ENCODE data around the gene ARL2.

The ARL2 gene

DNA sequence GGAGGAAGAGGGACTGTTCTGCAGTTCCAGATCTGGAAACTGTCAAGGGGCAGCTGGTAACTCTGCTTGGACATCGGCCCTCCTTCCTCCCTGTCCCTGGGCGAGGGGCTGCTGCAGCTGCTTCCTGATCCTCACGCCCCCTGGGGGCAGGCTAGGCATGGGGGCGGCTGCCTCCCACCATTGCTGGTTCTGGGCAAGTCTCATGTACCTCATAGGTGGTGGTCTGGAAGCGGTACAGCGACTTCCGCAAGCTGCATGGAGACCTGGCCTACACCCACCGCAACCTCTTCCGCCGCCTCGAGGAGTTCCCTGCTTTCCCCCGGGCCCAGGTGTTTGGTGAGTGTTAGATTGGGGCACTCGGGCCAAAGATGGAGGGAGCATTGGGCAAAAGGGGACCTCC, 18.3 kb downstream of the ARL2 start:
- no peak overlapping the region for H3K9ac ChIP-seq (ENCODE audit: low read length)

DNA sequence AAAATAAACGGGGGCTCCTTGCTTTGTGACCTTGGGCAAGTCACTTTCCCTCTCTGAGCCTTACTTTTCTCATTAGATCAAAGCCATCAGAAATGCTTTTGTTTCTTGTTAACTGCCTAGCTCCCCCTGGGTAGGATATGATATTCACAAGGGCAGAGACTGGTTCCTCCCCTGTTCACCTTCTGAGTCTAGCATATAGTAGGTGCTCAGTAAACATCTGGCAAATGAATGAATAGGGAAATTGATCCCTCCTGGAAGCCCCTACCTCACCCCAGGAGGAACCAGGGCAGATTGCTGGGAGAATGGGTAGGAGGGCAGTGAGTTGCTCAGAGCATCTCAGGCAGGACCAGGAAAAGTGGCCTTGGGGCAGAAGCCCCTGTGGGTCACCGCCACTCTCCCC, 20.5 kb downstream of the ARL2 start:
- no peak overlapping the region for H3K27ac ChIP-seq (ENCODE audit: low read length)
- H3K4me3 ChIP-seq (ENCODE audit: low read length) = no peak overlapping the region
- H3K36me3 ChIP-seq (ENCODE audit: control insufficient read depth, low read depth, low read length) = peaks cover 3% of the 10 kb centered on the region
- H3K9ac ChIP-seq (ENCODE audit: low read length) = no peak overlapping the region
- no peaks in the 10 kb centered on the region for H3K9me3 ChIP-seq (ENCODE audit: control insufficient read depth, low read depth, low read length)
- no peaks in the 10 kb centered on the region for H3K27me3 ChIP-seq (ENCODE audit: control insufficient read depth, insufficient read depth, low read length)
- H3K4me1 ChIP-seq (ENCODE audit: control insufficient read depth, low read depth, low read length) = no peaks in the 10 kb centered on the region

More for the DNA sequence above, 18.3 kb downstream of the ARL2 start:
- H3K27ac ChIP-seq (ENCODE audit: low read length) = no peak overlapping the region
- no peak overlapping the region for H3K4me3 ChIP-seq (ENCODE audit: low read length)
- no peaks in the 10 kb centered on the region for H3K36me3 ChIP-seq (ENCODE audit: control insufficient read depth, low read depth, low read length)
- no peaks in the 10 kb centered on the region for H3K27me3 ChIP-seq (ENCODE audit: control insufficient read depth, insufficient read depth, low read length)
- no peaks in the 10 kb centered on the region for H3K4me1 ChIP-seq (ENCODE audit: control insufficient read depth, low read depth, low read length)
- no peaks in the 10 kb centered on the region for H3K9me3 ChIP-seq (ENCODE audit: control insufficient read depth, low read depth, low read length)

DNA sequence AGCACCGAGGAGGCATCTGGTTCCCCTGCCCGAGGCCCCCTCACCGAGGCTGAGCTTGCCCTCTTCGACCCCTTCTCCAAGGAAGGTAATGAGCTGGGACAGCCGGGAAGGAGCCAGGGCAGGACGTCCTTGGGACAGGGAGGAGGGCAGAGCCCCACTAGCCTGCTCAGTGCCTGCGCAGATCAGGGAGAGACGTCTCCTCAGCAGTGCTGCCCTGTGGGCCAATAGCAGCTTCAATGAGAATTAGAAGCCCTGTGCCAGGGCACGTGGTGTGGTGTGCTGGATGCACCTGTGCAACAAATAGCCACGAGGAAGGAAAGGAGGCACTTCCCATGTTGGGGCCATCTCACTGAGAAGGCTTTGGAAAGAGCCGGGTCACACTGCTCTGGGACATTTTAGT, 21.6 kb downstream of the ARL2 start:
- no peak overlapping the region for H3K9ac ChIP-seq (ENCODE audit: low read length)
- peaks cover 3% of the 10 kb centered on the region for H3K36me3 ChIP-seq (ENCODE audit: control insufficient read depth, low read depth, low read length)
- no peaks in the 10 kb centered on the region for H3K27me3 ChIP-seq (ENCODE audit: control insufficient read depth, insufficient read depth, low read length)
- H3K9me3 ChIP-seq (ENCODE audit: control insufficient read depth, low read depth, low read length) = no peaks in the 10 kb centered on the region
- peaks cover 3% of the 10 kb centered on the region for H3K4me1 ChIP-seq (ENCODE audit: control insufficient read depth, low read depth, low read length)
- no peak overlapping the region for H3K27ac ChIP-seq (ENCODE audit: low read length)
- no peak overlapping the region for H3K4me3 ChIP-seq (ENCODE audit: low read length)

DNA sequence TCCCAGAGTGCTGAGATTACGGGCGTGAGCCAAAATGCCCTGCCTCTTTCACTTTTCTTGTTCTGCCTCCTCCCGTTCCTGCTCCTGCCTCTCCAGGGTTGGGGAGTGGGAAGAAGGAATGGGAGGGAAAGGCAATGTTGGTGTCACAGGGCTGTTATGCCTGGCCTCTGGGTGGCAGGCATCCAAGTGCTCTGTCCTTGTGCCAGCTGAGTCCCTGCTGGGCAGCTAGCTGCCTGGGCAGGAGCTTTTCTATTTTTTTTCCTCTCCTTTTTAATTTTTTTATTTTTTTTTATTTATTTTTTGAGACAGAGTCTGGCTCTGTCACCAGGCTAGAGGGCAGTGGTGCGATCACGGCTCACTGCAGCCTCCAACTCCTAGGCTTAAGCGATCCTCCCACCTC, 23.0 kb downstream of the ARL2 start:
- Histone ChIP-seq H3K4me1 (ENCODE audit: control insufficient read depth, low read depth, low read length) (peaks cover 3% of the 10 kb centered on the region), H3K4me3 (ENCODE audit: low read length) (no peak overlapping the region), H3K9ac (ENCODE audit: low read length) (no peak overlapping the region), H3K9me3 (ENCODE audit: control insufficient read depth, low read depth, low read length) (no peaks in the 10 kb centered on the region), H3K27ac (ENCODE audit: low read length) (no peak overlapping the region), H3K27me3 (ENCODE audit: control insufficient read depth, insufficient read depth, low read length) (no peaks in the 10 kb centered on the region), H3K36me3 (ENCODE audit: control insufficient read depth, low read depth, low read length) (peaks cover 3% of the 10 kb centered on the region)

DNA sequence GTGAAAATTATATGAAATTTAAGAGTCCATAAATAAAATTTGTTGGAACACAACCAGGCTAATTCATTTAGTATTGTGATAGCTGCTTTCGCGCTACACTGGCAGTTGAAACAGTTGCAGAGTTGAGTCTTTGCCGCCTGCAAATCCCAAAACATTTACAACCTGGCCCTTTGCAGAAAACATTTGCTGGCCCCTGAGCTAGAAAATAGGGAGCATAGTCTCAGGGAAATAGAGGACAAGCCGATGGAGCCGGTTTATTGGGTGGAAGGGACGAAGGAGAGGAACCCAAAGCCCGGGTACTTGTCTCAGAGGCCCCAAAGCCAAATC, 26.5 kb downstream of the ARL2 start:
- Histone ChIP-seq H3K27me3 (ENCODE audit: control insufficient read depth, insufficient read depth, low read length) (no peaks in the 10 kb centered on the region), H3K9me3 (ENCODE audit: control insufficient read depth, low read depth, low read length) (no peaks in the 10 kb centered on the region), H3K9ac (ENCODE audit: low read length) (peak overlapping the region; percentile 68), H3K27ac (ENCODE audit: low read length) (no peak overlapping the region), H3K36me3 (ENCODE audit: control insufficient read depth, low read depth, low read length) (peaks cover 13% of the 10 kb centered on the region), H3K4me1 (ENCODE audit: control insufficient read depth, low read depth, low read length) (peaks cover 3% of the 10 kb centered on the region), H3K4me3 (ENCODE audit: low read length) (peak overlapping the region; percentile 64)

DNA sequence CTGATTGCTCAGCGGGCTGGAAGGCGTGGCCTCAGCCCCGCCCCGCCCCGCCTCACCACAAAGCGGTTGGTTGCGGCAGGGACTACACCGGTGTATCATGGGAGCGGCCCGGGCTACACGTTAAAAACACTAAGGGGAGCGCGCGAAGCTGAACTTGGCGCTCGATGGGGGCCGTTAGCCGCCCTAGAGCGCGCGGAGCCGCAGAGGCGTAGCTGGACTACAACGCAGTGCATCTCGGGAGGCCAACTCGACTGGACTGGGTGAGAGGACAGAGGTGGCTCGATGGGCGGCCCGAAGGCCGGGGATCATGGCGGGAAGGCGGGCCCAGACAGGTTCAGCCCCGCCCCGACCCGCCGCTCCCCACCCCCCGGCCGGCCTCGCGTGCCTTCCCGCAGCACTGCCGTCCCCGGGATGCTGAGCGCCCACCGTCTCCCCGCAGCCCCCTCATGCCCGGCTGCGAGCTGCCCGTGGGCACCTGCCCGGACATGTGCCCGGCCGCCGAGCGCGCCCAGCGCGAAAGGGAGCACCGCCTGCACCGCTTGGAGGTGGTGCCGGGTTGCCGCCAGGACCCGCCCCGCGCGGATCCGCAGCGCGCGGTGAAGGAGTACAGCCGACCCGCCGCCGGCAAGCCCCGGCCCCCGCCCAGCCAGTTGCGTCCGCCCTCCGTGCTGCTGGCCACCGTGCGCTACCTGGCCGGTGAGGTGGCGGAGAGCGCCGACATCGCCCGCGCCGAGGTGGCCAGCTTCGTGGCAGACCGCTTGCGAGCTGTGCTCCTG, 27.1 kb downstream of the ARL2 start, which contains the start of gene SAC3D1:
Gene SAC3D1, plus strand, starts transcription at position 364 of the 776 bp plus-strand sequence. Its CDS starts 83 bp downstream, at position 447.
- Histone ChIP-seq H3K9ac (ENCODE audit: low read length) (peak within 1 kb of the TSS; percentile 68), H3K4me1 (ENCODE audit: control insufficient read depth, low read depth, low read length) (peaks cover 3% of the 10 kb centered on the region), H3K4me3 (ENCODE audit: low read length) (peak within 1 kb of the TSS; percentile 64), H3K27ac (ENCODE audit: low read length) (no peak within 1 kb of the TSS), H3K9me3 (ENCODE audit: control insufficient read depth, low read depth, low read length) (no peaks in the 10 kb centered on the region), H3K27me3 (ENCODE audit: control insufficient read depth, insufficient read depth, low read length) (no peaks in the 10 kb centered on the region), H3K36me3 (ENCODE audit: control insufficient read depth, low read depth, low read length) (peaks cover 13% of the 10 kb centered on the region)

DNA sequence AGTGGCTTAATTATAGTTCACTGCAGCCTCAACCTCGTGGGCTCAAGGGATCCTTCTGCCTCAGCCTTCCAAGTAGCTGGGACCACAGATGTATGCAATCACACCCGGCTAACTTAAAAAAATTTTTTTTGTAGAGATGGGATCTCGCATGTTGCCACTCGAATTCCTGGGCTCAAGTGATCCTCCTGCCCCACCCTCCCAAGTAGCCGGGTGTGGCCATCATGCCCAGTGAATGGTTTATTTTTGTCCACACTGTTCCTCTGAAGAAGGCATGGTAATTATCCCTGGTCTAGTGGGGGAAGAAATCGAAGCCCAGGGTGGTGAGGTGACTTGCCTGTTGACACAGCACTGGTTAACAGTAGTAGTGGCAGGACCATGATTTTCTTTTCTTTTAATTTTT, 28.9 kb downstream of the ARL2 start:
- H3K36me3 ChIP-seq (ENCODE audit: control insufficient read depth, low read depth, low read length) = peaks cover 10% of the 10 kb centered on the region
- H3K9ac ChIP-seq (ENCODE audit: low read length) = no peak overlapping the region
- no peaks in the 10 kb centered on the region for H3K9me3 ChIP-seq (ENCODE audit: control insufficient read depth, low read depth, low read length)
- H3K4me3 ChIP-seq (ENCODE audit: low read length) = no peak overlapping the region
- H3K27ac ChIP-seq (ENCODE audit: low read length) = no peak overlapping the region
- H3K27me3 ChIP-seq (ENCODE audit: control insufficient read depth, insufficient read depth, low read length) = no peaks in the 10 kb centered on the region
- peaks cover 3% of the 10 kb centered on the region for H3K4me1 ChIP-seq (ENCODE audit: control insufficient read depth, low read depth, low read length)

DNA sequence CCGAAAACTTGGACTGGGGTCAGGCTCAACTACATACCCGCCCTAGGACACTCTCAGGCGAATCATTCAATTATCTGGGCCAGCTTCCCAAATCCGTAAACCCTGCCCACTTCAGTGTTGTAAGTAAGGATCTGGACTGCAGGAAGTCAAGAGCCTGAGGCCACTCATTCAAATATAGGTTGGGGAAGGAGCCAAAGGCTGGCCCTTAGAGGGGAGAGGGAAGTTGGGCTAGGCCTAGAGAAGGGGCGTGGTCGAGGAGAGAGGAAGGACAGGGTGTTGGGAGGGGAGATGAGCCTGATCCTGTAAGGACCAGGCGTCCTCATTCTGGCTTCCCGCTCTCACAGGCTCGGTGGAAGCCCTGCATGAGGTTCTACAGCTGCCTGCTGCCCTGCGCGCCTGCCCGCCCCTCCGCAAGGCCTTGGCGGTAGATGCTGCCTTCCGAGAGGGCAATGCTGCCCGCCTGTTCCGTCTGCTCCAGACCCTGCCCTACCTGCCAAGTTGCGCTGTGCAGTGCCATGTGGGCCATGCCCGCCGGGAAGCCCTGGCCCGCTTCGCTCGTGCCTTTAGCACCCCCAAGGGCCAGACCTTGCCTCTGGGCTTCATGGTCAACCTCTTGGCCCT, 30.0 kb downstream of the ARL2 start:
- peaks cover 10% of the 10 kb centered on the region for H3K36me3 ChIP-seq (ENCODE audit: control insufficient read depth, low read depth, low read length)
- H3K27ac ChIP-seq (ENCODE audit: low read length) = no peak overlapping the region
- no peaks in the 10 kb centered on the region for H3K27me3 ChIP-seq (ENCODE audit: control insufficient read depth, insufficient read depth, low read length)
- H3K4me3 ChIP-seq (ENCODE audit: low read length) = no peak overlapping the region
- no peak overlapping the region for H3K9ac ChIP-seq (ENCODE audit: low read length)
- H3K4me1 ChIP-seq (ENCODE audit: control insufficient read depth, low read depth, low read length) = peaks cover 3% of the 10 kb centered on the region
- H3K9me3 ChIP-seq (ENCODE audit: control insufficient read depth, low read depth, low read length) = no peaks in the 10 kb centered on the region

DNA sequence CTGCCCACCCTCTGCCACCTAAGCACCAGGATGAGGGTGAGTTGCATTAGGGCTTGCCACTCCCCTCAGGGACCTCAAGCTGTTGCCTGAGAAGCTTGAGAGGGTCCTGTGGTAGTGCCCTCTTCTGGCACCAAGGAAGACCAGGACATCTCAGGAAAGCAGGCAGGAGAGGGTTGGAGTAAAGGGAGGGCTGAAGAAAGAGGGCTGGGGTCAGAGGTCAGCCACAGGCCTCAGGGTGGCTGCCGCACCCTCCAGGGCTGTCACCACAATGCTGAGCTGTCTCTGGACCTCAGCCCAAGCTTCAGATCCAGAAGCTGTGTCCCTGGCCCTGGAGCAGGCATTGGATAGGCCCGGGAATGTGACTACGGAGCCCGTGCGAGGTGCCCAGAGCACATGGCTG, 31.1 kb downstream of the ARL2 start:
- no peak overlapping the region for H3K4me3 ChIP-seq (ENCODE audit: low read length)
- no peaks in the 10 kb centered on the region for H3K9me3 ChIP-seq (ENCODE audit: control insufficient read depth, low read depth, low read length)
- peaks cover 3% of the 10 kb centered on the region for H3K4me1 ChIP-seq (ENCODE audit: control insufficient read depth, low read depth, low read length)
- no peak overlapping the region for H3K9ac ChIP-seq (ENCODE audit: low read length)
- H3K27ac ChIP-seq (ENCODE audit: low read length) = no peak overlapping the region
- H3K27me3 ChIP-seq (ENCODE audit: control insufficient read depth, insufficient read depth, low read length) = no peaks in the 10 kb centered on the region
- peaks cover 10% of the 10 kb centered on the region for H3K36me3 ChIP-seq (ENCODE audit: control insufficient read depth, low read depth, low read length)

DNA sequence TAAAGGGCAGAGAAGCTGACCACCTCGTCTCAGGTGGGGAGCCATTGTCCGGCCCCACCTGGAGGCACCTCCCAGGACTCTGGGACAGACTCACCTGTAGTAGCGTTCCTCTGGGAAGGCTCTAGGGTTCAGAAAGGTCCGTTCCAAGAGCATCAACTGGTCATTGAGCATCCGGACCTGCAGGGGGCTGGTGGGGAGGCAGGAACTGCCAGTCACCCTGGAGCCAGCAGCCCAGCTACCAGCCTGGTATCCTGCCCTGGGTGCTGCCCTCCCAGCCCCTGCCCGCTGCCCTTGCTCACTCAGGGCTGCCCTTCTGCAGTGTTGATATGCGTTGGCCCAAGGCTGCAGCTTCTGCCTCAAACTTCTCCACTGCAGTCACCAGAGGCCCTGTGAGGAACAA, 31.8 kb downstream of the ARL2 start:
- Histone ChIP-seq H3K27ac (ENCODE audit: low read length) (no peak overlapping the region), H3K27me3 (ENCODE audit: control insufficient read depth, insufficient read depth, low read length) (no peaks in the 10 kb centered on the region), H3K9ac (ENCODE audit: low read length) (no peak overlapping the region), H3K36me3 (ENCODE audit: control insufficient read depth, low read depth, low read length) (peaks cover 10% of the 10 kb centered on the region), H3K9me3 (ENCODE audit: control insufficient read depth, low read depth, low read length) (no peaks in the 10 kb centered on the region), H3K4me3 (ENCODE audit: low read length) (no peak overlapping the region), H3K4me1 (ENCODE audit: control insufficient read depth, low read depth, low read length) (no peaks in the 10 kb centered on the region)

DNA sequence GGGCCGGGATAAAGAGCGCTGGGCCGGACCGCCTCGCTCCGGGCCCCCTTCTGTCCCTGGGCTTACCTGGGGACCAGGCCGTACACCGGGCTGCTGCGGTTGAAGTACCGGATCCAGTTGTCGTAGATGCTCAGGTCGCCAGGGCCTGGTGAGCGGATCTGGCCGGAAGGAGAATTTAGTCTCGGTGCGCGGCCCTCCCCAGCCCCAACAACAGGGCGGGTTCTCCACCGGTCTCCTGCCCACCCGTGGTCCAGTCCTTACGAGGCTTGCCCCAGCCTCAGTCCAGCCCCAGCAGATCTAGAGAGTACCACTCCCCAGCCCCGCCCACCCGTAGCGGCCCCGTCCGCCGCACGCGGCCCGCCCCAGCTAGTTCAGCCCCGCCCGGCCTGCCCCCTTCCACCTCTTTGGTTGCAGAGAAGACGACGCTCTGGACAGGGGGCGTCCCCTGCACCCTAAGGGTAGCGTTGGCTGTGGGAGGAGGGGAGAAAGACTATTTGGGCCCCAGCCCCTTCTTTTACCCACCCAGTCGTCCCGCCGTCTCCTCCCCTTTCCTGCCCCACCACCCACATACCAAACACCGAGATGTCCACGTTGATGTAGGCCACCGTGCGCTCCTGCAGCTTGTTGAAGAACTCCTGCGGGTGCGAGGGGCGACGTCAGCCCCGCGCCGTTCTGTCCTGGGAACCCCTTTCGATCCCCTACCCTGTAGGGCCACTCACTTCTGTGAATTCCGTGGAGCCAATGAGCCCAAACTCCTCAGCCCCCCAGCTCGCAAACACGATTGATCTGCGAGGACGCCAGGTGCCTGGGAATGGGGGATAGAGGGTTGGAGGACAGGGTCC, 33.8 kb downstream of the ARL2 start:
- Histone ChIP-seq H3K4me3 (ENCODE audit: low read length) (peak overlapping the region; percentile 24), H3K9ac (ENCODE audit: low read length) (no peak overlapping the region), H3K4me1 (ENCODE audit: control insufficient read depth, low read depth, low read length) (no peaks in the 10 kb centered on the region), H3K36me3 (ENCODE audit: control insufficient read depth, low read depth, low read length) (peaks cover 10% of the 10 kb centered on the region), H3K9me3 (ENCODE audit: control insufficient read depth, low read depth, low read length) (no peaks in the 10 kb centered on the region), H3K27ac (ENCODE audit: low read length) (no peak overlapping the region), H3K27me3 (ENCODE audit: control insufficient read depth, insufficient read depth, low read length) (no peaks in the 10 kb centered on the region)
